ENCODE data around the gene MADD. TPM values are rescaled to one million over a fixed set of nuclear protein-coding genes. Genes with fewer than 3 reads are reported as not detected.

Gene MADD
- total RNA-seq, 1 donor, result 23.7 TPM

- H3K4me3 ChIP-seq (ENCODE audit: low read depth, low read length), result no peak overlapping the region
- no peak for DNase-seq (ENCODE audit: low read depth)
- TF ChIP-seq, protein P1, sequence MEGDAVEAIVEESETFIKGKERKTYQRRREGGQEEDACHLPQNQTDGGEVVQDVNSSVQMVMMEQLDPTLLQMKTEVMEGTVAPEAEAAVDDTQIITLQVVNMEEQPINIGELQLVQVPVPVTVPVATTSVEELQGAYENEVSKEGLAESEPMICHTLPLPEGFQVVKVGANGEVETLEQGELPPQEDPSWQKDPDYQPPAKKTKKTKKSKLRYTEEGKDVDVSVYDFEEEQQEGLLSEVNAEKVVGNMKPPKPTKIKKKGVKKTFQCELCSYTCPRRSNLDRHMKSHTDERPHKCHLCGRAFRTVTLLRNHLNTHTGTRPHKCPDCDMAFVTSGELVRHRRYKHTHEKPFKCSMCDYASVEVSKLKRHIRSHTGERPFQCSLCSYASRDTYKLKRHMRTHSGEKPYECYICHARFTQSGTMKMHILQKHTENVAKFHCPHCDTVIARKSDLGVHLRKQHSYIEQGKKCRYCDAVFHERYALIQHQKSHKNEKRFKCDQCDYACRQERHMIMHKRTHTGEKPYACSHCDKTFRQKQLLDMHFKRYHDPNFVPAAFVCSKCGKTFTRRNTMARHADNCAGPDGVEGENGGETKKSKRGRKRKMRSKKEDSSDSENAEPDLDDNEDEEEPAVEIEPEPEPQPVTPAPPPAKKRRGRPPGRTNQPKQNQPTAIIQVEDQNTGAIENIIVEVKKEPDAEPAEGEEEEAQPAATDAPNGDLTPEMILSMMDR (IDR thresholded peaks at IDR 0.05; ENCODE audit: insufficient read depth, low read length), result no peak
Measured at GRCh38 chr11:47280099-47280498, 10.2 kb downstream of the MADD start.

DNA sequence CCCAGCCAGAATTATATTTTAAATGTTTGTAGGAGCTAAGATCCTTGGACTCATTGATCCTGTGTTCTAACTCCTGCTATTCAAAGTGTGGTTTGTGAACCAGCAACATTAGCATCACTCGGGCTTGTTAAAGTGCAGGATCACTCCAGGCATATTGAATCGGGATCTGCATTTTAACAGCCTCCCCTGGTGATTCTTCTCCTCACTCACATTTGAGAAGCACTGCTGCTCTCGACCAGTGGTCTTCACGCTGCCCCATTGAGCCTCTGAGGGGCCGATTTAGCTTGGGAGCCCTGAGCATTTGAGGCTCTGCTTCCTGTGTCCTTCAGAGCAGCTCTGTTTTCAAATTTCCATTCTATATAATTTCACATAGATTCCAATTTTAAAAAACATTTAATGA, 10.9 kb downstream of the MADD start:
- no peak overlapping the region for H3K4me3 ChIP-seq (ENCODE audit: low read depth, low read length)
- TF ChIP-seq, protein P1 (IDR thresholded peaks at IDR 0.05; ENCODE audit: insufficient read depth, low read length), result no peak
- DNase-seq (ENCODE audit: low read depth), result no peak

GRCh38 chr11:47282462-47282861, 12.5 kb downstream of the MADD start:
- DNase-seq (ENCODE audit: low read depth), result no peak
- H3K4me3 ChIP-seq (ENCODE audit: low read depth, low read length), result no peak overlapping the region
- TF ChIP-seq, protein P1 (IDR thresholded peaks at IDR 0.05; ENCODE audit: insufficient read depth, low read length), result no peak

DNA sequence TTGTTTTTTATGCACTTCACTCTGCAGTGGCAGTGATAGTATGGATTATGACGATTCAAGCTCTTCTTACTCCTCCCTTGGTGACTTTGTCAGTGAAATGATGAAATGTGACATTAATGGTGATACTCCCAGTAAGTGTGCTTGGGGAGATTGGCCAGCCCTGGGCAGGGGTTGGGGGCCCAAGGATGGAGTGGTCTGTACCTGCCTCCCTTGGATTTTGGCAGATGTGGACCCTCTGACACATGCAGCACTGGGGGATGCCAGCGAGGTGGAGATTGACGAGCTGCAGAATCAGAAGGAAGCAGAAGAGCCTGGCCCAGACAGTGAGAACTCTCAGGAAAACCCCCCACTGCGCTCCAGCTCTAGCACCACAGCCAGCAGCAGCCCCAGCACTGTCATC, 14.2 kb downstream of the MADD start:
- H3K4me3 ChIP-seq (ENCODE audit: low read depth, low read length), result no peak overlapping the region
- TF ChIP-seq, protein P1 (IDR thresholded peaks at IDR 0.05; ENCODE audit: insufficient read depth, low read length), result no peak
- no peak for DNase-seq (ENCODE audit: low read depth)

DNA sequence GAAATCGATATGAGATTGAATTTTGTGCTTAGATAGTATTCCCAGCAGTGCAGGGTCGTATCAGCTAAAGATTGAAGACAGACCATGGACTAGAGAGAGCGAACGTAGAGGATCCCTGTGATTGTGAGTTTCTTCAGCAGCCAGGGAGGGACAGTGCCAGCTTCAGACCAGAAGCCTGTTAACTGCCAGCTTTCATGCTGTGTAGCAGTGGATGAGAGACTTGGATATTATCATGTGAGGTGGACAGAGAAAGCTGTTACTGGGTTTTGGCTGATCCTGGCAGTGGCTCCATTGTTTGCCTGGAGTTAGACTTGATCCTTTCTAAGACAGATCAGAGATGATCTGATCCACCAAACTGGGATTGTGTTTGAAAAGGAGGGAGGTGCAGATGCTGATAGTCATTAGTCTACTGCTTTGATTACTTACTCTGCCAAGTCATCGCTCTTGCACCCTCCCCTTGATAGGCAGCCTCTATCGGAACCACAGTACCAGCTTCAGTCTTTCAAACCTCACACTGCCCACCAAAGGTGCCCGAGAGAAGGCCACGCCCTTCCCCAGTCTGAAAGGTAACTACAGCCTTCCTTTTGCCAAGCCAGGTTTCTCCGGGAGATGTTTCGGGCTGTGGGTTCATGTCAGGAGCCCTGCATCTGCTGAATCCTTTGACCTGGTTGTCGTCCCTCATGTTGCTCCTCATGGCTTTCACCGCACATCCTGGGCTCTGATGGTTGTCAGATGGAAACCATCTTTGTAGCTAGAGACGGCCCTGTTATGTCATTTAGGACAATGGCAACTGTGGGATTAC, 16.2 kb downstream of the MADD start:
- no peak overlapping the region for H3K4me3 ChIP-seq (ENCODE audit: low read depth, low read length)
- TF ChIP-seq, protein P1 (IDR thresholded peaks at IDR 0.05; ENCODE audit: insufficient read depth, low read length), result no peak
- DNase-seq (ENCODE audit: low read depth), result no peak

DNA sequence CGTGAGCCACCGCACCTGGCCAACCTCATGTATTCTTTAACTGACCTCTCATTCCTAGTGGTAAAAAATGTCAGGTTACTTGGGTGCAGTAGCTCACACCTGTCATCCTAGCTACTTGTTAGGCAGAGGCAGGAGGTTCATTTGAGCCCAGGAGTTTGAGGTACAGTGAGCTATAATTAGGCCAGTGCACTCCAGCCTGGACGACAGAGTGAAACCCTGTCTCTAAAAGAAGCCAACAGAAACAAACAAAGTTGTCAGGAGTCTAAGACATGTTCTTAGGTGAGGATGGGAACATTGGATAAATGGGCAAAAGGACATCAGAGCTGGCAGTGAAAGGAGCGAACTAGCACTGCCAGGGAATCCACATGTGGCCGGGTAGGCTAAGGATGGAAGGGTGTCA, 18.1 kb downstream of the MADD start:
- H3K4me3 ChIP-seq (ENCODE audit: low read depth, low read length), result no peak overlapping the region
- TF ChIP-seq, protein P1 (IDR thresholded peaks at IDR 0.05; ENCODE audit: insufficient read depth, low read length), result no peak
- no peak for DNase-seq (ENCODE audit: low read depth)

DNA sequence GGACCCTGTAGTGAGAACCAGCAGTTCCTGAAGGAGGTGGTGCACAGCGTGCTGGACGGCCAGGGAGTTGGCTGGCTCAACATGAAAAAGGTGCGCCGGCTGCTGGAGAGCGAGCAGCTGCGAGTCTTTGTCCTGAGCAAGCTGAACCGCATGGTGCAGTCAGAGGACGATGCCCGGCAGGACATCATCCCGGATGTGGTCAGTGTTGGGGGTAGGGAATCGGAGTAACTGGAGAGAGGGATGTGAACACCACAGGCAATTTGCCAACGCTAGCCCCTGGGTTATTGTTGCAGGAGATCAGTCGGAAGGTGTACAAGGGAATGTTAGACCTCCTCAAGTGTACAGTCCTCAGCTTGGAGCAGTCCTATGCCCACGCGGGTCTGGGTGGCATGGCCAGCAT, 19.9 kb downstream of the MADD start:
- no peak for DNase-seq (ENCODE audit: low read depth)
- TF ChIP-seq, protein P1 (IDR thresholded peaks at IDR 0.05; ENCODE audit: insufficient read depth, low read length), result no peak

More for the DNA sequence above, 19.9 kb downstream of the MADD start:
- H3K4me3 ChIP-seq (ENCODE audit: low read depth, low read length), result no peak overlapping the region
